HEK293 (cell line): ENCODE measurements around the gene SLIT1.

Experiments
- CTCF ChIA-PET: fragments of 350-600 bp; formaldehyde crosslinking; extraction: SDS; loops from one replicate; lab custom pipeline; 2021; ENCODE audit warnings: antibody characterized with exemption; lab: Yijun Ruan, JAX
- POLR2A ChIA-PET: fragments of 300-600 bp; formaldehyde crosslinking; extraction: SDS; loops from one replicate; lab custom pipeline; 2020; ENCODE audit warnings: antibody characterized with exemption, inconsistent platforms; lab: Yijun Ruan, JAX
- H3K27ac ChIP-seq: fragments of 200-500 bp; sonication (Bioruptor generic); 2 replicates; pipeline ENCODE4 v1.5.1; 2014; ENCODE audit warnings: low read depth, low read length, control low read depth, inconsistent platforms; ENCODE audit errors: extremely low read depth
- H3K36me3 ChIP-seq, 2 experiments: fragments of 200-500 bp in 1 of 2; sonication (Bioruptor generic) in 1 of 2; 1 replicate in 1 of 2; 2 replicates in 1 of 2; pipeline ENCODE4 v1.5.1; 2014 to 2017; ENCODE audit warnings: inconsistent platforms in 2 of 2, low read length in 2 of 2; ENCODE audit not compliant: control insufficient read depth in 2 of 2, insufficient read depth in 1 of 2
- H3K4me1 ChIP-seq: fragments of 200-500 bp; sonication (Bioruptor generic); 2 replicates; pipeline ENCODE4 v1.5.1; 2014; ENCODE audit warnings: mild to moderate bottlenecking, low read length, inconsistent platforms; ENCODE audit not compliant: control insufficient read depth, insufficient read depth
- H3K4me3 ChIP-seq: 2 replicates; pipeline ENCODE4 v1.5.1; 2011; ENCODE audit warnings: low read depth, mild to moderate bottlenecking, control low read depth, low read length, moderate library complexity
- H3K9me3 ChIP-seq: fragments of 200-500 bp; sonication (Bioruptor generic); 2 replicates; pipeline ENCODE4 v1.5.1; 2014; ENCODE audit warnings: low read depth, low read length, inconsistent platforms; ENCODE audit not compliant: control insufficient read depth, insufficient read depth
- GLIS2 ChIP-seq: fragments of 450-650 bp; formaldehyde crosslinking; IDR thresholded peaks from 2 replicates; pipeline ENCODE4 v1.5.1; 2016; ENCODE audit warnings: missing biosample characterization, missing genetic modification characterization
- HOXC10 ChIP-seq: sonication (generic); formaldehyde crosslinking; IDR thresholded peaks from 2 replicates; pipeline ENCODE4 v1.8.1; 2023; ENCODE audit warnings: mild to moderate bottlenecking, missing genetic modification reagents
- PRDM2 ChIP-seq: fragments of 450-650 bp; formaldehyde crosslinking; IDR thresholded peaks from 2 replicates; pipeline ENCODE4 v1.5.1; 2016; ENCODE audit warnings: missing biosample characterization, missing genetic modification characterization, borderline replicate concordance
- TCF7L2 ChIP-seq: IDR thresholded peaks from 2 replicates; pipeline ENCODE4 v1.6.1; 2011; ENCODE audit warnings: low read depth, mild to moderate bottlenecking, inconsistent platforms, low read length, moderate library complexity, borderline replicate concordance
- WT1 ChIP-seq: fragments of 450-650 bp; formaldehyde crosslinking; IDR thresholded peaks from 2 replicates; pipeline ENCODE4 v1.5.1; 2016; ENCODE audit warnings: missing biosample characterization, missing genetic modification characterization
- ZBTB20 ChIP-seq: fragments of 450-650 bp; formaldehyde crosslinking; IDR thresholded peaks from 2 replicates; pipeline ENCODE4 v1.5.1; 2016; ENCODE audit warnings: missing biosample characterization, missing genetic modification characterization
- ZNF140 ChIP-seq: fragments of 450-650 bp; formaldehyde crosslinking; IDR thresholded peaks from 2 replicates; pipeline ENCODE4 v1.5.1; 2016; ENCODE audit warnings: missing biosample characterization, missing genetic modification characterization
- ZNF184 ChIP-seq: fragments of 450-650 bp; IDR thresholded peaks from 2 replicates; pipeline ENCODE4 v1.5.1; 2018; ENCODE audit warnings: missing biosample characterization, mild to moderate bottlenecking, missing genetic modification characterization
- ZNF311 ChIP-seq: fragments of 450-650 bp; formaldehyde crosslinking; IDR thresholded peaks from 2 replicates; pipeline ENCODE4 v1.5.1; 2017; ENCODE audit warnings: missing biosample characterization, missing genetic modification characterization, borderline replicate concordance
- ZNF394 ChIP-seq: fragments of 450-650 bp; formaldehyde crosslinking; IDR thresholded peaks from 2 replicates; pipeline ENCODE4 v1.5.1; 2016; ENCODE audit warnings: missing biosample characterization, missing genetic modification characterization, mild to moderate bottlenecking, moderate library complexity, borderline replicate concordance
- ZNF404 ChIP-seq: fragments of 450-650 bp; formaldehyde crosslinking; IDR thresholded peaks from 2 replicates; pipeline ENCODE4 v1.5.1; 2017; ENCODE audit warnings: missing biosample characterization, missing genetic modification characterization
- ZNF416 ChIP-seq: fragments of 450-650 bp; formaldehyde crosslinking; IDR thresholded peaks from 2 replicates; pipeline ENCODE4 v1.5.1; 2016; ENCODE audit warnings: missing biosample characterization, missing genetic modification characterization
- ZNF488 ChIP-seq: fragments of 450-650 bp; formaldehyde crosslinking; IDR thresholded peaks from 2 replicates; pipeline ENCODE4 v1.5.1; 2016; ENCODE audit warnings: missing biosample characterization, missing genetic modification characterization
- ZNF514 ChIP-seq: fragments of 450-650 bp; formaldehyde crosslinking; IDR thresholded peaks from 2 replicates; pipeline ENCODE4 v1.5.1; 2016; ENCODE audit warnings: missing biosample characterization, missing genetic modification characterization
- ZNF521 ChIP-seq: fragments of 450-650 bp; formaldehyde crosslinking; IDR thresholded peaks from 2 replicates; pipeline ENCODE4 v1.5.1; 2017; ENCODE audit warnings: missing biosample characterization, mild to moderate bottlenecking, missing genetic modification characterization
- ZNF623 ChIP-seq: fragments of 450-650 bp; formaldehyde crosslinking; IDR thresholded peaks from 2 replicates; pipeline ENCODE4 v1.5.1; 2016; ENCODE audit warnings: missing biosample characterization, missing genetic modification characterization
- ZNF692 ChIP-seq: fragments of 450-650 bp; formaldehyde crosslinking; IDR thresholded peaks from 2 replicates; pipeline ENCODE4 v1.5.1; 2016; ENCODE audit warnings: missing biosample characterization, missing genetic modification characterization
- ZNF747 ChIP-seq: fragments of 450-650 bp; formaldehyde crosslinking; IDR thresholded peaks from 2 replicates; pipeline ENCODE4 v1.5.1; 2016; ENCODE audit warnings: missing biosample characterization, missing genetic modification characterization
- ZNF768 ChIP-seq: fragments of 450-650 bp; formaldehyde crosslinking; IDR thresholded peaks from 2 replicates; pipeline ENCODE4 v1.5.1; 2018; ENCODE audit warnings: missing biosample characterization, mild to moderate bottlenecking, missing genetic modification characterization
- ZNF776 ChIP-seq: fragments of 450-650 bp; formaldehyde crosslinking; IDR thresholded peaks from 2 replicates; pipeline ENCODE4 v1.5.0; 2017; ENCODE audit warnings: missing biosample characterization, missing genetic modification characterization, borderline replicate concordance
- ZNF791 ChIP-seq: fragments of 450-650 bp; formaldehyde crosslinking; IDR thresholded peaks from 2 replicates; pipeline ENCODE4 v1.5.1; 2016; ENCODE audit warnings: missing biosample characterization, missing genetic modification characterization
- ZNF843 ChIP-seq: fragments of 450-650 bp; formaldehyde crosslinking; IDR thresholded peaks from 2 replicates; pipeline ENCODE4 v1.5.1; 2016; ENCODE audit warnings: missing biosample characterization, missing genetic modification characterization

The SLIT1 gene

GRCh38 chr10:97120370-97120769 lies 65.4 kb downstream of the SLIT1 start (continued):
- TF ChIP-seq ZNF768 (tag by site-specific recombination), result no peak
- TF ChIP-seq ZNF843 (tag by site-specific recombination), result no peak
- no peak for TF ChIP-seq ZNF404 (tag by site-specific recombination)
- TF ChIP-seq ZNF791 (tag by site-specific recombination), result no peak
- no peak for TF ChIP-seq ZNF394 (tag by site-specific recombination)
- no peak for TF ChIP-seq ZNF776
- no peak for TF ChIP-seq PRDM2 (tag by site-specific recombination)
- TF ChIP-seq TCF7L2, result no peak
- no peak for TF ChIP-seq ZNF514
- no peak for TF ChIP-seq HOXC10 (CRISPR knock-in tag)

GRCh38 chr10:97119058-97119745 lies 66.6 kb downstream of the SLIT1 start:
- TF ChIP-seq ZNF416 (no peak), ZNF692 (no peak), ZNF521 (tag by site-specific recombination) (no peak), ZBTB20 (tag by site-specific recombination) (no peak), ZNF623 (no peak), GLIS2 (tag by site-specific recombination) (no peak), WT1 (tag by site-specific recombination) (no peak), ZNF184 (tag by site-specific recombination) (no peak), ZNF140 (tag by site-specific recombination) (no peak), ZNF311 (tag by site-specific recombination) (no peak), ZNF488 (tag by site-specific recombination) (no peak), ZNF747 (tag by site-specific recombination) (no peak)
- CTCF ChIA-PET, result interaction anchor here (0.6 to 1.9 kb wide), 5 partner anchors 31 to 487 kb away, joined by 3 to 8 read pairs (median 4); no protein-coding TSS in a partner anchor
- Histone ChIP-seq H3K27ac (no peak overlapping the region), H3K9me3 (no peaks in the 10 kb centered on the region), H3K36me3 (no peaks in the 10 kb centered on the region), H3K4me3 (no peak overlapping the region), H3K4me1 (no peaks in the 10 kb centered on the region)
- POLR2A ChIA-PET, result no interaction called here
